ENCODE measurements around the gene IMP4. TPM values are rescaled to one million over a fixed set of nuclear protein-coding genes. Genes with fewer than 3 reads are reported as not detected.

Gene IMP4
- total and polyA plus RNA-seq, 2 of the 4 experiments (the other 2 are of a cell fraction) = 154 to 169 TPM

DNA sequence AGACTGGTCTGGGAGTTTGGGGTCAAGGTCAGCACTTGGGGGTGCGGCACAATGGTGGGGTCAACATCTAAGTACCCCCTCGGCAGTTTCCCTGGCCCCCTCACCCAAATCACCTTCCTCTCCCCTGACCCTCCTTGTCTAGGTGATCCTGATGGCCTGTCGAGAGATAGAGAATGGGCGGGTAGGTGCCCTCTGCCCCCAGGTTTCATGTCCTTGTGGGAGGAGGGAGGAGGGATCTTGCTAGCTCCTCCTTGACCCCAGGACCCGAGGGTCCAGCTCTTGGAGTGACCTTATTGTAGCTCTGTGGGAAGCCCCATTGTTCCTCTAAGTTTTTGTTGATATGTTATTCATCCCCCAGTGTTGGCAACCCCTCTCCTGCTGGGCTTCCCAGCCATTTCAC is 16.8 kb downstream of the IMP4 start:
- no peaks in the 10 kb centered on the region for H3K9me3 ChIP-seq (ENCODE audit: control insufficient read depth, insufficient read depth, low read length)
- no peak overlapping the region for H3K4me2 ChIP-seq (ENCODE audit: low read depth, low read length)
- BruUV-seq (replicated peaks) = no TSS peak
- intact Hi-C loops (cut with micrococcal nuclease) (no loop called here), in situ Hi-C loops (cut with MboI; ENCODE audit: low sequenced_read_pairs) (loop anchor here (25.0 kb wide), 1 partner anchor 753 kb away; the partner anchor contains the start of gene PLEKHB2), dilution Hi-C loops (cut with HindIII; ENCODE audit: low sequenced_read_pairs, unreplicated experiment) (no loop called here)
- no peak overlapping the region for H3K9ac ChIP-seq (ENCODE audit: low read depth, low read length)
- DNase-seq (no peak), ATAC-seq (ENCODE audit: low read depth) (no peak)
- H2AFZ ChIP-seq (replicated peaks; ENCODE audit: low read length, poor library complexity) = no peak overlapping the region
- no CpG with 5 or more reads among the region's 5 CpGs for WGBS, 2 experiments (ENCODE audit: extremely low coverage in 2 of 2, insufficient read length in 1 of 2)
- no peak overlapping the region for H4K5ac ChIP-seq (ENCODE audit: low read depth, low read length)
- no peak overlapping the region for H3K4ac ChIP-seq (ENCODE audit: low read depth, low read length)
- no peak overlapping the region for H2AK9ac ChIP-seq (replicated peaks; ENCODE audit: low read depth, low read length, poor library complexity)
- TF ChIP-seq, protein P1, sequence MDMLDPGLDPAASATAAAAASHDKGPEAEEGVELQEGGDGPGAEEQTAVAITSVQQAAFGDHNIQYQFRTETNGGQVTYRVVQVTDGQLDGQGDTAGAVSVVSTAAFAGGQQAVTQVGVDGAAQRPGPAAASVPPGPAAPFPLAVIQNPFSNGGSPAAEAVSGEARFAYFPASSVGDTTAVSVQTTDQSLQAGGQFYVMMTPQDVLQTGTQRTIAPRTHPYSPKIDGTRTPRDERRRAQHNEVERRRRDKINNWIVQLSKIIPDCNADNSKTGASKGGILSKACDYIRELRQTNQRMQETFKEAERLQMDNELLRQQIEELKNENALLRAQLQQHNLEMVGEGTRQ (IDR thresholded peaks at IDR 0.05; ENCODE audit: low read depth, low read length) = no peak
- no peak for TF ChIP-seq NFE2L2 (IDR thresholded peaks at IDR 0.05; ENCODE audit: low read depth, low read length)
- no peak for TF ChIP-seq BHLHE40 (IDR thresholded peaks at IDR 0.05; ENCODE audit: low read depth, low read length)
- no peak for TF ChIP-seq RCOR1 (IDR thresholded peaks at IDR 0.05; ENCODE audit: insufficient replicate concordance, low read length)
- no peak for TF ChIP-seq SMC3 (IDR thresholded peaks at IDR 0.05; ENCODE audit: low read depth, low read length)
- no peak for TF ChIP-seq POLR2A (IDR thresholded peaks at IDR 0.05; ENCODE audit: low read depth, low read length)
- no peak for TF ChIP-seq CEBPB (IDR thresholded peaks at IDR 0.05; ENCODE audit: low read depth, low read length)
- no peak for TF ChIP-seq RFX5 (IDR thresholded peaks at IDR 0.05; ENCODE audit: low read depth, low read length)
- no peak for TF ChIP-seq MAFK (IDR thresholded peaks at IDR 0.05; ENCODE audit: low read depth, low read length)
- TF ChIP-seq MAZ (IDR thresholded peaks at IDR 0.05; ENCODE audit: borderline replicate concordance, low read depth, low read length) = no peak
- no peak for TF ChIP-seq FOS (IDR thresholded peaks at IDR 0.05; ENCODE audit: low read depth, low read length)
- TF ChIP-seq CHD1 (IDR thresholded peaks at IDR 0.05; ENCODE audit: low read depth, low read length) = no peak
- no peak for TF ChIP-seq MXI1 (IDR thresholded peaks at IDR 0.05; ENCODE audit: borderline replicate concordance, low read depth, low read length)
- TF ChIP-seq, protein P2, sequence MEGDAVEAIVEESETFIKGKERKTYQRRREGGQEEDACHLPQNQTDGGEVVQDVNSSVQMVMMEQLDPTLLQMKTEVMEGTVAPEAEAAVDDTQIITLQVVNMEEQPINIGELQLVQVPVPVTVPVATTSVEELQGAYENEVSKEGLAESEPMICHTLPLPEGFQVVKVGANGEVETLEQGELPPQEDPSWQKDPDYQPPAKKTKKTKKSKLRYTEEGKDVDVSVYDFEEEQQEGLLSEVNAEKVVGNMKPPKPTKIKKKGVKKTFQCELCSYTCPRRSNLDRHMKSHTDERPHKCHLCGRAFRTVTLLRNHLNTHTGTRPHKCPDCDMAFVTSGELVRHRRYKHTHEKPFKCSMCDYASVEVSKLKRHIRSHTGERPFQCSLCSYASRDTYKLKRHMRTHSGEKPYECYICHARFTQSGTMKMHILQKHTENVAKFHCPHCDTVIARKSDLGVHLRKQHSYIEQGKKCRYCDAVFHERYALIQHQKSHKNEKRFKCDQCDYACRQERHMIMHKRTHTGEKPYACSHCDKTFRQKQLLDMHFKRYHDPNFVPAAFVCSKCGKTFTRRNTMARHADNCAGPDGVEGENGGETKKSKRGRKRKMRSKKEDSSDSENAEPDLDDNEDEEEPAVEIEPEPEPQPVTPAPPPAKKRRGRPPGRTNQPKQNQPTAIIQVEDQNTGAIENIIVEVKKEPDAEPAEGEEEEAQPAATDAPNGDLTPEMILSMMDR (conservative IDR thresholded peaks at IDR 0.05; ENCODE audit: low read depth, low read length) = no peak
- TF ChIP-seq, protein P3, sequence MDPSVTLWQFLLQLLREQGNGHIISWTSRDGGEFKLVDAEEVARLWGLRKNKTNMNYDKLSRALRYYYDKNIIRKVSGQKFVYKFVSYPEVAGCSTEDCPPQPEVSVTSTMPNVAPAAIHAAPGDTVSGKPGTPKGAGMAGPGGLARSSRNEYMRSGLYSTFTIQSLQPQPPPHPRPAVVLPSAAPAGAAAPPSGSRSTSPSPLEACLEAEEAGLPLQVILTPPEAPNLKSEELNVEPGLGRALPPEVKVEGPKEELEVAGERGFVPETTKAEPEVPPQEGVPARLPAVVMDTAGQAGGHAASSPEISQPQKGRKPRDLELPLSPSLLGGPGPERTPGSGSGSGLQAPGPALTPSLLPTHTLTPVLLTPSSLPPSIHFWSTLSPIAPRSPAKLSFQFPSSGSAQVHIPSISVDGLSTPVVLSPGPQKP (IDR thresholded peaks at IDR 0.05; ENCODE audit: borderline replicate concordance, low read depth, low read length) = no peak
- no peak for TF ChIP-seq RAD21 (IDR thresholded peaks at IDR 0.05; ENCODE audit: low read length)
- H3K23ac ChIP-seq (ENCODE audit: low read depth, low read length) = no peak overlapping the region
- no peak overlapping the region for H2BK15ac ChIP-seq (ENCODE audit: low read depth, low read length)
- no peak overlapping the region for H2BK120ac ChIP-seq (ENCODE audit: low read depth, low read length)
- no peak overlapping the region for H4K8ac ChIP-seq (ENCODE audit: low read depth in 2 of 2, low read length in 2 of 2)
- H3K27ac ChIP-seq (ENCODE audit: insufficient read depth, low read length) = no peak overlapping the region
- no peak overlapping the region for H2BK5ac ChIP-seq (ENCODE audit: low read depth, low read length, poor library complexity, severe bottlenecking)
- H4K20me1 ChIP-seq (ENCODE audit: insufficient read depth, low read length) = no peaks in the 10 kb centered on the region
- H3K27me3 ChIP-seq (ENCODE audit: control insufficient read depth, insufficient read depth, low read length) = no peaks in the 10 kb centered on the region
- H3K79me1 ChIP-seq (ENCODE audit: low read depth in 1 of 2, low read length in 2 of 2) = peaks cover 8 to 18% of the 10 kb centered on the region in 2 experiments; a peak in 3 of 4 replicates
- ChIA-PET CTCF (no interaction called here), POLR2A (ENCODE audit: unreplicated experiment) (no interaction called here)
- H3K4me1 ChIP-seq (ENCODE audit: control insufficient read depth, insufficient read depth, low read length) = no peaks in the 10 kb centered on the region; the same call in 1 of the 2 replicates
- no peak overlapping the region for H2BK20ac ChIP-seq (ENCODE audit: low read depth, low read length)
- H3K56ac ChIP-seq (ENCODE audit: extremely low read depth, insufficient read depth, low read length) = no peak overlapping the region
- H3K9me1 ChIP-seq (ENCODE audit: insufficient read depth, low read length) = 0 out of 2 replicates have a peak, but pooled peaks cover 5% of the 10 kb centered on the region
- no peak overlapping the region for H3K4me3 ChIP-seq (ENCODE audit: insufficient read depth, low read depth, low read length)
- no peak overlapping the region for H3K18ac ChIP-seq (ENCODE audit: low read depth, low read length)
- no peaks in the 10 kb centered on the region for H3K36me3 ChIP-seq (ENCODE audit: control insufficient read depth, insufficient read depth, low read length)
- no peak overlapping the region for H3K14ac ChIP-seq (replicated peaks; ENCODE audit: low read depth, low read length)
- no peak overlapping the region for H4K91ac ChIP-seq (ENCODE audit: insufficient read depth, low read depth, low read length)
- no peak overlapping the region for H2AK5ac ChIP-seq (ENCODE audit: low read depth, low read length)
